Suprapubic skin (tissue), 3 donors: ENCODE results near the gene P4HB.

Experiments
- EP300 ChIP-seq: sonication (generic); formaldehyde crosslinking; IDR thresholded peaks from one replicate; pipeline ENCODE4 v1.6.1; 2017; ENCODE audit warnings: antibody characterized with exemption
- TF ChIP-seq, protein P1 (sequence below), 2 donors: fragments of 200-600 bp in 1 of 2; fragments of 450-650 bp in 1 of 2; sonication (generic) in 1 of 2; IDR thresholded peaks; one replicate each; pipeline ENCODE4 v1.5.1; 2016 to 2019; ENCODE audit warnings: antibody characterized with exemption in 2 of 2, mild to moderate bottlenecking in 1 of 2, moderate library complexity in 1 of 2

DNA sequence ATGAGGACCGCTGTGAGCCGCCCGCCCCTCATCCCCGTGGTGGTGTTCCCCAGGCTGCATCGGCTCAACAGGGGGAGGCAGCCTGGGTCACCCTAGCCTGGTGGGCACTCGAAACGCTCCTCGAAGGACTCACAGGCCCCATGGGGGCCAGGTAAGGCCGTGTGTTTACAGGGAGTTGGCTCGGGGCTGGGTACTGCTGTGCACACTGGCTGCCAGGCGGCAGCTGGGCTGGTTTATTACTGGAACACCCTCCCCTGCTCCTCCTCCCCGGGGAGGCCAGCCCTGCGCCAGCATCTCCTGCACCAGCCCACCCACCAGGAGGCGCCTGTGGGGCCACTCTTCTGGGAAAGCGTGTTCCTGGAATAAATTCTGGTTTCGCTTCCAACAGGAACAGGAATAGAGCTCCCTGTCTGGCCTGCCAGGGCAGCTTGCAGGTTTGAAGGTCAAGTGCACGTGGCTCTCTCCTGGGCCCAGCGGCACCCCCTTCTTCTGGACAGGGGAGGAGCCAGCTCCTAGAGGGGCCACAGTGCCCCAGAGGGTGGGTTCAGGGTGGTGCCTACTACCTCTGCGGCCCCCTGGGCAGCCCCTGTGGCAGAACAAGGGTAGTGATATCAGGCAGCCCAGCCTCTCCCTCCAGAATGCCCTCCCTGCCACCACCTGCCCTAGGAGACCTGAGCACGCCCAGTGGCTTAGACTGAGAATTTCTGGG, 38.6 kb downstream of the P4HB start:
- no peak for TF ChIP-seq EP300
- TF ChIP-seq, protein P1, sequence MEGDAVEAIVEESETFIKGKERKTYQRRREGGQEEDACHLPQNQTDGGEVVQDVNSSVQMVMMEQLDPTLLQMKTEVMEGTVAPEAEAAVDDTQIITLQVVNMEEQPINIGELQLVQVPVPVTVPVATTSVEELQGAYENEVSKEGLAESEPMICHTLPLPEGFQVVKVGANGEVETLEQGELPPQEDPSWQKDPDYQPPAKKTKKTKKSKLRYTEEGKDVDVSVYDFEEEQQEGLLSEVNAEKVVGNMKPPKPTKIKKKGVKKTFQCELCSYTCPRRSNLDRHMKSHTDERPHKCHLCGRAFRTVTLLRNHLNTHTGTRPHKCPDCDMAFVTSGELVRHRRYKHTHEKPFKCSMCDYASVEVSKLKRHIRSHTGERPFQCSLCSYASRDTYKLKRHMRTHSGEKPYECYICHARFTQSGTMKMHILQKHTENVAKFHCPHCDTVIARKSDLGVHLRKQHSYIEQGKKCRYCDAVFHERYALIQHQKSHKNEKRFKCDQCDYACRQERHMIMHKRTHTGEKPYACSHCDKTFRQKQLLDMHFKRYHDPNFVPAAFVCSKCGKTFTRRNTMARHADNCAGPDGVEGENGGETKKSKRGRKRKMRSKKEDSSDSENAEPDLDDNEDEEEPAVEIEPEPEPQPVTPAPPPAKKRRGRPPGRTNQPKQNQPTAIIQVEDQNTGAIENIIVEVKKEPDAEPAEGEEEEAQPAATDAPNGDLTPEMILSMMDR (IDR thresholded peaks at IDR 0.05) = peak; percentile 29 to 60
